ENCODE results near the gene ALDOB.
"Not testable (repeated sequence)": the region's sequence is repeated elsewhere in the genome, so short reads cannot be mapped to it uniquely, and the experiment has no call there.

Gene ALDOB

DNA sequence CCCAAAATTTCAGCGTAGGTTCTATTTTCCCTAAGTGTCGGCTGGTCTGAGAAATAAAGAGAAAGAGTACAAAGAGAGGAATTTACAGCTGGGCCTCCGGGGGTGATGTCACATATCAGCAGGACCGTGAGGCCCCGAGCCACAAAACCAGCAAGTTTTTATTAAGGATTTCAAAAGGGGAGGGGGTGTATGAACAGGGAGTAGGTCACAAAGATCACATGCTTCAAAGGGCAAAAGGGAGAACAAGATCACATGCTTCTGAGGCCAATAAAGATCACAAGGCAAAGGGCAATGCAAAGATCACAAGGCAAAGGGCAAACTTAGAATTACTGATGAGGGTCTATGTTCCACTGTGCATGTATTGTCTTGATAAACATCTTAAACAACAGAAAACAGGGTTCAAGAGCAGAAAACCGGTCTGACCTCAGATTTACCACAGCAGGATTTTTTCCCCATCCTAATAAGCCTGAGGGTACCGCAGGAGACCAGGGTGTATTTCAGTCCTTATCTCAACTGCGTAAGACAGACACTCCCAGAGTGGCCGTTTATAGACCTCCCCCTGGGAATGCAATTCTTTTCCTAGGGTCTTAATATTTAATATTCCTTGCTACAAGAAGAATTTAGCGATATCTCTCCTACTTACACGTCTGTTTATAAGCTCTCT, 50.6 kb downstream of the ALDOB start, which contains the start of gene BAAT:
Gene BAAT (minus strand): TSS at position 134 of the 664 bp plus-strand sequence. CDS start 13,602 bp downstream, outside the sequence.
- not testable (repeated sequence) for H3K27ac ChIP-seq (ENCODE audit: low read depth, low read length, severe bottlenecking); H3K9me3 ChIP-seq (ENCODE audit: control insufficient read depth, low read length); H3K4me3 ChIP-seq (ENCODE audit: extremely low read depth, insufficient read depth, low read length, poor library complexity, severe bottlenecking); H3K4me1 ChIP-seq (ENCODE audit: control insufficient read depth, insufficient read depth, low read length, poor library complexity, severe bottlenecking); H3K36me3 ChIP-seq (ENCODE audit: control insufficient read depth, insufficient read depth, low read length)
- 93 to 99% methylated on average over 8 of the region's 11 CpGs for WGBS, 2 experiments (ENCODE audit: insufficient coverage in 2 of 2)

- no peak overlapping the region for H3K27ac ChIP-seq (ENCODE audit: low read depth, low read length, severe bottlenecking)
- 57% methylated on average over 1 of the region's 2 CpGs; no CpG with 5 or more reads in 1 of the 2 experiments for WGBS, 2 experiments (ENCODE audit: insufficient coverage in 2 of 2)
- no peaks in the 10 kb centered on the region for H3K4me1 ChIP-seq (ENCODE audit: control insufficient read depth, insufficient read depth, low read length, poor library complexity, severe bottlenecking)
- H3K9me3 ChIP-seq (ENCODE audit: control insufficient read depth, low read length), result peaks cover 7% of the 10 kb centered on the region
- H3K36me3 ChIP-seq (ENCODE audit: control insufficient read depth, insufficient read depth, low read length), result peaks cover under 1% of the 10 kb centered on the region
- H3K4me3 ChIP-seq (ENCODE audit: extremely low read depth, insufficient read depth, low read length, poor library complexity, severe bottlenecking), result no peak overlapping the region
These were observed 52.2 kb downstream of the ALDOB start for GRCh38 chr9:101383361-101383760.

DNA sequence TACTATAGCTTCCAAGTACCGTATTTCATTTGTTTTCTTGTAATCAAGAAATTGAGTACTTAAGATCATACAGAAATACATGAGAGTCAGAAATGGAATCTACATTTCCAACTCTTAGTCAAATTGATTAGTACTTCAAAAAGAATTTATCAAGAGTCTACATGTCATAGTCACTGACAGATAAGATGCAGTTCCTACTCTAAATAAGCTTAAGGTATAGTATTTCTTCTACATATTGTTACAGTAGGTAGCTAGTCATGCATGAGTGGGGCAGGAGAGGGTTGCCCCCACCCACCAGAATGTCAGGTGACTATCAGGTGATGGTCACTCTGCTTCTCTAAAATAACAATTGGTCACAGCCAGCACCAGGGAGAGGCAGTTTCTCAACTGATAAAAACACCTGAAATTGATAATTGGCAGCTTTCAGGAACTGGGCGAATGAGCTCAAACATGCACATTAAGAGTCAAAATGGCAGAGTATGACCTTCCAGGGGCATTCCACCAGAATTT, 53.7 kb downstream of the ALDOB start:
- Histone ChIP-seq H3K4me3 (ENCODE audit: extremely low read depth, insufficient read depth, low read length, poor library complexity, severe bottlenecking) (no peak overlapping the region), H3K36me3 (ENCODE audit: control insufficient read depth, insufficient read depth, low read length) (no peaks in the 10 kb centered on the region), H3K9me3 (ENCODE audit: control insufficient read depth, low read length) (peaks cover 7% of the 10 kb centered on the region), H3K27ac (ENCODE audit: low read depth, low read length, severe bottlenecking) (no peak overlapping the region), H3K4me1 (ENCODE audit: control insufficient read depth, insufficient read depth, low read length, poor library complexity, severe bottlenecking) (no peaks in the 10 kb centered on the region)
- WGBS, 2 experiments (ENCODE audit: insufficient coverage in 2 of 2), result 92 to 100% methylated on average over 1 to 2 of the region's 2 CpGs

GRCh38 chr9:101381118-101381517, 54.5 kb downstream of the ALDOB start:
- WGBS, 2 experiments (ENCODE audit: insufficient coverage in 2 of 2), result no CpG with 5 or more reads among the region's 3 CpGs

DNA sequence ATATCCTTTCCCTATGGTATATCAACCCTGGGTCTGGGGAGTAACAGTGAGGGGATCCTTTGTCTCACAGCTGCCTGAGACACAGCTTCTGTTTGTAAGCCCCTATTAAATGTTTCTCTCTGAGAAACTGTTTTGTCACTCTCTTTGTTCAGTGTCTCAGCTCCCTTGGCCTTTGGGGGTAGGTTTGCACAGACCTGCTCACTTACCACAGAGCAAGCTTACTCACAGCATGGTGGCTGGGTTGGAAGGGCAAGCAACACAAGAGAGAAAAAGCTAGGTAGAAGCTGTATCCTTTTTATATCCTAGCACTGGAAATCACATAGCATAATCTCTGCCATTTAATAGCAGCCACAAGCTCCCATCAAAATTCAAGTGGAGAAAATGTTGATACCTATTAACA, 55.3 kb downstream of the ALDOB start:
- peaks cover 3% of the 10 kb centered on the region for H3K9me3 ChIP-seq (ENCODE audit: control insufficient read depth, low read length)
- H3K36me3 ChIP-seq (ENCODE audit: control insufficient read depth, insufficient read depth, low read length), result no peaks in the 10 kb centered on the region
- H3K4me1 ChIP-seq (ENCODE audit: control insufficient read depth, insufficient read depth, low read length, poor library complexity, severe bottlenecking), result no peaks in the 10 kb centered on the region
- H3K27ac ChIP-seq (ENCODE audit: low read depth, low read length, severe bottlenecking), result no peak overlapping the region
- H3K4me3 ChIP-seq (ENCODE audit: extremely low read depth, insufficient read depth, low read length, poor library complexity, severe bottlenecking), result no peak overlapping the region

More at GRCh38 chr9:101381118-101381517, 54.5 kb downstream of the ALDOB start:
- H3K36me3 ChIP-seq (ENCODE audit: control insufficient read depth, insufficient read depth, low read length), result no peaks in the 10 kb centered on the region
- H3K27ac ChIP-seq (ENCODE audit: low read depth, low read length, severe bottlenecking), result no peak overlapping the region
- peaks cover 7% of the 10 kb centered on the region for H3K9me3 ChIP-seq (ENCODE audit: control insufficient read depth, low read length)
- H3K4me3 ChIP-seq (ENCODE audit: extremely low read depth, insufficient read depth, low read length, poor library complexity, severe bottlenecking), result no peak overlapping the region
- no peaks in the 10 kb centered on the region for H3K4me1 ChIP-seq (ENCODE audit: control insufficient read depth, insufficient read depth, low read length, poor library complexity, severe bottlenecking)

GRCh38 chr9:101376111-101376848, 59.3 kb downstream of the ALDOB start:
- Histone ChIP-seq H3K36me3 (ENCODE audit: control insufficient read depth, insufficient read depth, low read length) (no peaks in the 10 kb centered on the region), H3K27ac (ENCODE audit: low read depth, low read length, severe bottlenecking) (no peak overlapping the region), H3K4me3 (ENCODE audit: extremely low read depth, insufficient read depth, low read length, poor library complexity, severe bottlenecking) (no peak overlapping the region), H3K4me1 (ENCODE audit: control insufficient read depth, insufficient read depth, low read length, poor library complexity, severe bottlenecking) (no peaks in the 10 kb centered on the region), H3K9me3 (ENCODE audit: control insufficient read depth, low read length) (no peaks in the 10 kb centered on the region)
- WGBS, 2 experiments (ENCODE audit: insufficient coverage in 2 of 2), result 67 to 100% methylated on average over 1 to 2 of the region's 6 CpGs

- Histone ChIP-seq H3K4me1 (ENCODE audit: control insufficient read depth, insufficient read depth, low read length, poor library complexity, severe bottlenecking) (no peaks in the 10 kb centered on the region), H3K36me3 (ENCODE audit: control insufficient read depth, insufficient read depth, low read length) (no peaks in the 10 kb centered on the region), H3K27ac (ENCODE audit: low read depth, low read length, severe bottlenecking) (no peak overlapping the region), H3K9me3 (ENCODE audit: control insufficient read depth, low read length) (no peaks in the 10 kb centered on the region), H3K4me3 (ENCODE audit: extremely low read depth, insufficient read depth, low read length, poor library complexity, severe bottlenecking) (no peak overlapping the region)
- WGBS, 2 experiments (ENCODE audit: insufficient coverage in 2 of 2), result 81 to 94% methylated on average over 11 to 12 of the region's 12 CpGs
These were observed 60.0 kb downstream of the ALDOB start for GRCh38 chr9:101375546-101375945.

- no CpG with 5 or more reads among the region's 2 CpGs for WGBS, 2 experiments (ENCODE audit: insufficient coverage in 2 of 2)
- Histone ChIP-seq H3K36me3 (ENCODE audit: control insufficient read depth, insufficient read depth, low read length) (no peaks in the 10 kb centered on the region), H3K4me1 (ENCODE audit: control insufficient read depth, insufficient read depth, low read length, poor library complexity, severe bottlenecking) (peaks cover 6% of the 10 kb centered on the region), H3K9me3 (ENCODE audit: control insufficient read depth, low read length) (no peaks in the 10 kb centered on the region), H3K27ac (ENCODE audit: low read depth, low read length, severe bottlenecking) (no peak overlapping the region), H3K4me3 (ENCODE audit: extremely low read depth, insufficient read depth, low read length, poor library complexity, severe bottlenecking) (no peak overlapping the region)
These were observed 63.1 kb downstream of the ALDOB start for GRCh38 chr9:101372327-101373118.

GRCh38 chr9:101371813-101372212, 63.8 kb downstream of the ALDOB start:
- H3K9me3 ChIP-seq (ENCODE audit: control insufficient read depth, low read length), result no peaks in the 10 kb centered on the region

More at GRCh38 chr9:101371813-101372212, 63.8 kb downstream of the ALDOB start:
- Histone ChIP-seq H3K4me3 (ENCODE audit: extremely low read depth, insufficient read depth, low read length, poor library complexity, severe bottlenecking) (no peak overlapping the region), H3K36me3 (ENCODE audit: control insufficient read depth, insufficient read depth, low read length) (no peaks in the 10 kb centered on the region), H3K4me1 (ENCODE audit: control insufficient read depth, insufficient read depth, low read length, poor library complexity, severe bottlenecking) (peaks cover 6% of the 10 kb centered on the region), H3K27ac (ENCODE audit: low read depth, low read length, severe bottlenecking) (no peak overlapping the region)
- WGBS, 2 experiments (ENCODE audit: insufficient coverage in 2 of 2), result 88% methylated on average over 1 of the region's 3 CpGs; no CpG with 5 or more reads in 1 of the 2 experiments
